Measurements from ENCODE around the gene KDM4B. TPM values are rescaled to one million over a fixed set of nuclear protein-coding genes. Genes with fewer than 3 reads are reported as not detected.

KDM4B gene
- total RNA-seq, 1 experiment from 2014 or later, result 35.9 TPM

GRCh38 chr19:5196832-5197231 is 227.9 kb downstream of the KDM4B start:
- ChIA-PET RAD21 (ENCODE audit: low non-redundant PET in 1 of 2, low total read pairs in 2 of 2, uncharacterized antibody in 2 of 2, unreplicated experiment in 2 of 2) (no interaction called here), CTCF (no interaction called here), POLR2A (no interaction called here)
- Histone ChIP-seq H3K79me2 (ENCODE audit: insufficient read depth, low read length) (no peaks in the 10 kb centered on the region), H3K9me3 (ENCODE audit: control insufficient read depth in 1 of 2, insufficient read depth in 1 of 2, low read depth in 1 of 2, low read length in 2 of 2) (peaks cover 10 to 15% of the 10 kb centered on the region in 2 experiments; a peak in 1 of 4 replicates), H3K27me3 (ENCODE audit: insufficient read depth, low read length) (no peaks in the 10 kb centered on the region), H3K4me1 (ENCODE audit: control insufficient read depth in 1 of 2, insufficient read depth in 2 of 2, low read length in 2 of 2) (peaks cover 0 to 6% of the 10 kb centered on the region in 2 experiments; a peak in 1 of 4 replicates), H3K4me3 (replicated peaks in 1 of 2; ENCODE audit: low read depth in 1 of 2, low read length in 2 of 2) (no peak overlapping the region), H3K9ac (ENCODE audit: low read length) (no peak overlapping the region), H3K4me2 (ENCODE audit: low read length) (no peak overlapping the region), H2AFZ (ENCODE audit: low read depth, low read length, poor library complexity, severe bottlenecking) (no peak overlapping the region), H4K20me1 (ENCODE audit: insufficient read depth) (no peaks in the 10 kb centered on the region), H3K9me2 (ENCODE audit: insufficient read depth) (no peaks in the 10 kb centered on the region), H3K36me3 (ENCODE audit: control insufficient read depth in 1 of 2, insufficient read depth in 2 of 2, low read length in 2 of 2) (no peaks in the 10 kb centered on the region), H3K27ac (ENCODE audit: low read depth, low read length) (no peak overlapping the region)
- no peak for TF ChIP-seq SRF (IDR thresholded peaks at IDR 0.05; ENCODE audit: low read depth)
- no peak for TF ChIP-seq TCF7L2 (IDR thresholded peaks at IDR 0.05; ENCODE audit: borderline replicate concordance, extremely low read depth, insufficient read depth, insufficient read length)
- no peak for TF ChIP-seq ZNF274 (IDR thresholded peaks at IDR 0.05; ENCODE audit: low read depth, low read length)
- no peak for TF ChIP-seq REST (IDR thresholded peaks at IDR 0.05; ENCODE audit: low read depth)
- no peak for TF ChIP-seq ATF3 (IDR thresholded peaks at IDR 0.05)
- no peak for TF ChIP-seq ZBTB33 (IDR thresholded peaks at IDR 0.05; ENCODE audit: extremely low read depth, insufficient replicate concordance, low read length)
- TF ChIP-seq RAD21 (IDR thresholded peaks at IDR 0.05; ENCODE audit: low read depth), result no peak
- no peak for TF ChIP-seq EZH2phosphoT487 (IDR thresholded peaks at IDR 0.05; ENCODE audit: borderline replicate concordance)
- TF ChIP-seq FOSL1 (IDR thresholded peaks at IDR 0.05; ENCODE audit: low read depth), result no peak
- TF ChIP-seq CBX3 (IDR thresholded peaks at IDR 0.05; ENCODE audit: low read depth), result no peak
- no peak for TF ChIP-seq EZH2 (IDR thresholded peaks at IDR 0.05)
- TF ChIP-seq SIN3A (IDR thresholded peaks at IDR 0.05; ENCODE audit: low read depth), result no peak
- TF ChIP-seq ZFX (IDR thresholded peaks at IDR 0.05), result no peak
- no peak for TF ChIP-seq SP1 (IDR thresholded peaks at IDR 0.05; ENCODE audit: low read depth)
- TF ChIP-seq MAX (IDR thresholded peaks at IDR 0.05), result no peak
- TF ChIP-seq CEBPB (IDR thresholded peaks at IDR 0.05; ENCODE audit: low read depth), result no peak
- TF ChIP-seq POLR2AphosphoS5 (IDR thresholded peaks at IDR 0.05; ENCODE audit: low read depth, low read length), result no peak
- no peak for TF ChIP-seq YY1 (IDR thresholded peaks at IDR 0.05; ENCODE audit: extremely low read depth, insufficient replicate concordance, low read depth, low read length)
- TF ChIP-seq POLR2A (IDR thresholded peaks at IDR 0.05; ENCODE audit: borderline replicate concordance, extremely low read depth, insufficient read depth, insufficient read length), result no peak
- no peak for TF ChIP-seq EGR1 (IDR thresholded peaks at IDR 0.05; ENCODE audit: low read depth)
- no peak for ATAC-seq
- intact Hi-C loops (cut with micrococcal nuclease), result no loop called here
- BruUV-seq (replicated peaks), result no TSS peak
- DNase-seq (ENCODE audit: low read depth, low spot score), result no peak

Measured in HCT116 (cell line).